Measurements from ENCODE around the gene SMARCAD1. TPM values are rescaled to one million over a fixed set of nuclear protein-coding genes. Genes with fewer than 3 reads are reported as not detected.

Gene SMARCAD1
- total and polyA plus RNA-seq, 2 experiments from 2014 or later, result 23.8 to 86.2 TPM

DNA sequence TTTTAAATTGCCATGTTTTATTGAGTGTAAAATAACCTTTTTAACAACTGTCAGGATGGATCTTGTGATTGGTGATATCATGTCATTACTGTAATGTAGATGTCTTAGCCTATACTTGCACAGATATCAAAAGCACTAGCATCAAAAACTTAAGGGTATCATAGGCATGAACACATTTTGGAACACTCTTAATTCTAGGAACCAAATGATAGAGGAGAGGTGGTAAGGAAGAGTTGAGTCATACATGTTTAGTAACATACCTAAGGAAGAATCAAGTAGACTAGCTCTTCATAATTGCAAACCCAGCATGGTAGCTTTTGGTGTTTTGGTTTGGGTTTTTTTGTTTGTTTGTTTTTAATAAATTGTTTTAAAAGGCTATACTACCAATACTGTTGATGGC is 43.4 kb downstream of the SMARCAD1 start (continued):
- TF ChIP-seq STAT1 (IDR thresholded peaks at IDR 0.05; ENCODE audit: unreplicated experiment), result no peak
- no peak for TF ChIP-seq EZH2phosphoT487 (IDR thresholded peaks at IDR 0.05; ENCODE audit: unreplicated experiment)
- TF ChIP-seq, protein P1, sequence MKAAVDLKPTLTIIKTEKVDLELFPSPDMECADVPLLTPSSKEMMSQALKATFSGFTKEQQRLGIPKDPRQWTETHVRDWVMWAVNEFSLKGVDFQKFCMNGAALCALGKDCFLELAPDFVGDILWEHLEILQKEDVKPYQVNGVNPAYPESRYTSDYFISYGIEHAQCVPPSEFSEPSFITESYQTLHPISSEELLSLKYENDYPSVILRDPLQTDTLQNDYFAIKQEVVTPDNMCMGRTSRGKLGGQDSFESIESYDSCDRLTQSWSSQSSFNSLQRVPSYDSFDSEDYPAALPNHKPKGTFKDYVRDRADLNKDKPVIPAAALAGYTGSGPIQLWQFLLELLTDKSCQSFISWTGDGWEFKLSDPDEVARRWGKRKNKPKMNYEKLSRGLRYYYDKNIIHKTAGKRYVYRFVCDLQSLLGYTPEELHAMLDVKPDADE (IDR thresholded peaks at IDR 0.05), result no peak
- no peak for TF ChIP-seq CREB1 (CRISPR knock-in tag; IDR thresholded peaks at IDR 0.05; ENCODE audit: low read depth)
- TF ChIP-seq, protein P2, sequence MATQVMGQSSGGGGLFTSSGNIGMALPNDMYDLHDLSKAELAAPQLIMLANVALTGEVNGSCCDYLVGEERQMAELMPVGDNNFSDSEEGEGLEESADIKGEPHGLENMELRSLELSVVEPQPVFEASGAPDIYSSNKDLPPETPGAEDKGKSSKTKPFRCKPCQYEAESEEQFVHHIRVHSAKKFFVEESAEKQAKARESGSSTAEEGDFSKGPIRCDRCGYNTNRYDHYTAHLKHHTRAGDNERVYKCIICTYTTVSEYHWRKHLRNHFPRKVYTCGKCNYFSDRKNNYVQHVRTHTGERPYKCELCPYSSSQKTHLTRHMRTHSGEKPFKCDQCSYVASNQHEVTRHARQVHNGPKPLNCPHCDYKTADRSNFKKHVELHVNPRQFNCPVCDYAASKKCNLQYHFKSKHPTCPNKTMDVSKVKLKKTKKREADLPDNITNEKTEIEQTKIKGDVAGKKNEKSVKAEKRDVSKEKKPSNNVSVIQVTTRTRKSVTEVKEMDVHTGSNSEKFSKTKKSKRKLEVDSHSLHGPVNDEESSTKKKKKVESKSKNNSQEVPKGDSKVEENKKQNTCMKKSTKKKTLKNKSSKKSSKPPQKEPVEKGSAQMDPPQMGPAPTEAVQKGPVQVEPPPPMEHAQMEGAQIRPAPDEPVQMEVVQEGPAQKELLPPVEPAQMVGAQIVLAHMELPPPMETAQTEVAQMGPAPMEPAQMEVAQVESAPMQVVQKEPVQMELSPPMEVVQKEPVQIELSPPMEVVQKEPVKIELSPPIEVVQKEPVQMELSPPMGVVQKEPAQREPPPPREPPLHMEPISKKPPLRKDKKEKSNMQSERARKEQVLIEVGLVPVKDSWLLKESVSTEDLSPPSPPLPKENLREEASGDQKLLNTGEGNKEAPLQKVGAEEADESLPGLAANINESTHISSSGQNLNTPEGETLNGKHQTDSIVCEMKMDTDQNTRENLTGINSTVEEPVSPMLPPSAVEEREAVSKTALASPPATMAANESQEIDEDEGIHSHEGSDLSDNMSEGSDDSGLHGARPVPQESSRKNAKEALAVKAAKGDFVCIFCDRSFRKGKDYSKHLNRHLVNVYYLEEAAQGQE (IDR thresholded peaks at IDR 0.05; ENCODE audit: unreplicated experiment), result no peak
- no peak for TF ChIP-seq POLR2AphosphoS5 (IDR thresholded peaks at IDR 0.05; ENCODE audit: low read depth)

DNA sequence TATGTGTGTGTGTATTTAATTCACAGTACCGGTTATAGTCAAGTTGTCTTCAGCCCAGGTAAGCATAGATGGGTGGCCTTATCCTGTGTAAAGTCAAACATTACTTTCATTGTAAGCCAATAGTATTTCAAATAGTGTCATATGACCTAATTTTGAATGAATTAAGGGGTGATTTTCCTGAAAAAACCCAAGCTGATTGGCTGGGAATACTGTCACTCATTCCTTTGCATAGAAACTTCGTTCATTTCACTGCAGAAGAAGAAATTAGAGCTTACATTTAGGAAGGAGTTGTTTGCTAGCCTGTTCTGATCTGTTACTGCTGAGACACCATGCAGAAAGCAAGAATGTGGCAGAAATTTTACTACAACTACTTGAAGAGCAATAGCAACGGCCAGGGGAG is 45.4 kb downstream of the SMARCAD1 start:
- no peak overlapping the region for H3K4me3 ChIP-seq
- peaks cover 29% of the 10 kb centered on the region for H3K36me3 ChIP-seq (ENCODE audit: insufficient read depth)
- Mint-ChIP-seq H3K36me3 (ENCODE audit: low read depth) (peaks cover 43% of the 10 kb centered on the region), H3K4me1 (no peaks in the 10 kb centered on the region), H3K27me3 (ENCODE audit: insufficient read depth, low read depth, poor library complexity) (no peaks in the 10 kb centered on the region), H3K27ac (no peak overlapping the region), H3K9me3 (no peaks in the 10 kb centered on the region), H3K4me3 (no peak overlapping the region)
- no peak overlapping the region for H3K4me2 ChIP-seq
- no peaks in the 10 kb centered on the region for H4K20me1 ChIP-seq (replicated peaks; ENCODE audit: insufficient read depth)
- no peaks in the 10 kb centered on the region for H3F3A ChIP-seq (replicated peaks; ENCODE audit: low read depth)
- no peaks in the 10 kb centered on the region for H3K79me2 ChIP-seq (replicated peaks; ENCODE audit: insufficient read depth)
- no peak for ATAC-seq
- no peaks in the 10 kb centered on the region for H3K4me1 ChIP-seq (ENCODE audit: insufficient read depth)
- no peaks in the 10 kb centered on the region for H3K27me3 ChIP-seq (ENCODE audit: insufficient read depth)
- H3K9me2 ChIP-seq (ENCODE audit: insufficient read depth), result no peaks in the 10 kb centered on the region
- peak; percentile 48 for DNase-seq (ENCODE audit: low spot score)
- H3K27ac ChIP-seq (ENCODE audit: low read depth), result no peak overlapping the region
- H2AFZ ChIP-seq, result no peak overlapping the region
- TF ChIP-seq EZH2phosphoT487 (IDR thresholded peaks at IDR 0.05; ENCODE audit: unreplicated experiment) (no peak), NANOG (IDR thresholded peaks at IDR 0.05; ENCODE audit: borderline replicate concordance) (no peak), CREB1 (CRISPR knock-in tag; IDR thresholded peaks at IDR 0.05; ENCODE audit: low read depth) (no peak), ZNF114 (CRISPR knock-in tag; IDR thresholded peaks at IDR 0.05) (no peak), EZH2 (IDR thresholded peaks at IDR 0.05; ENCODE audit: low read depth, unreplicated experiment) (no peak), POLR2AphosphoS5 (IDR thresholded peaks at IDR 0.05; ENCODE audit: low read depth) (no peak), ZNF331 (CRISPR knock-in tag; IDR thresholded peaks at IDR 0.05; ENCODE audit: low read depth) (no peak), JUNB (IDR thresholded peaks at IDR 0.05; ENCODE audit: unreplicated experiment) (no peak)
- TF ChIP-seq, protein P3, sequence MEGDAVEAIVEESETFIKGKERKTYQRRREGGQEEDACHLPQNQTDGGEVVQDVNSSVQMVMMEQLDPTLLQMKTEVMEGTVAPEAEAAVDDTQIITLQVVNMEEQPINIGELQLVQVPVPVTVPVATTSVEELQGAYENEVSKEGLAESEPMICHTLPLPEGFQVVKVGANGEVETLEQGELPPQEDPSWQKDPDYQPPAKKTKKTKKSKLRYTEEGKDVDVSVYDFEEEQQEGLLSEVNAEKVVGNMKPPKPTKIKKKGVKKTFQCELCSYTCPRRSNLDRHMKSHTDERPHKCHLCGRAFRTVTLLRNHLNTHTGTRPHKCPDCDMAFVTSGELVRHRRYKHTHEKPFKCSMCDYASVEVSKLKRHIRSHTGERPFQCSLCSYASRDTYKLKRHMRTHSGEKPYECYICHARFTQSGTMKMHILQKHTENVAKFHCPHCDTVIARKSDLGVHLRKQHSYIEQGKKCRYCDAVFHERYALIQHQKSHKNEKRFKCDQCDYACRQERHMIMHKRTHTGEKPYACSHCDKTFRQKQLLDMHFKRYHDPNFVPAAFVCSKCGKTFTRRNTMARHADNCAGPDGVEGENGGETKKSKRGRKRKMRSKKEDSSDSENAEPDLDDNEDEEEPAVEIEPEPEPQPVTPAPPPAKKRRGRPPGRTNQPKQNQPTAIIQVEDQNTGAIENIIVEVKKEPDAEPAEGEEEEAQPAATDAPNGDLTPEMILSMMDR (conservative IDR thresholded peaks at IDR 0.05; ENCODE audit: low read depth in 2 of 2), result no peak
- TF ChIP-seq, protein P2 (IDR thresholded peaks at IDR 0.05; ENCODE audit: unreplicated experiment), result no peak
- TF ChIP-seq, protein P1 (IDR thresholded peaks at IDR 0.05), result no peak

All from GM23338 (cell line).